K562 (cell line): ENCODE data around the gene NFATC2. TPM values are rescaled to one million over a fixed set of nuclear protein-coding genes. Genes with fewer than 3 reads are reported as not detected.

Source experiments
- ATAC-seq: fragments of 200-7000 bp; cut with Tn5 transposase; 3 replicates; pipeline ENCODE4 v1.9.1; 2020; ENCODE audit warnings: moderate library complexity
- BruUV-seq: library from RNA; stranded (reverse); fragments of 400-500 nt; replicated peaks from 2 replicates; lab custom pipeline; 2021; lab: Mats Ljungman, UMichigan
- CTCF ChIA-PET: fragments of 300-600 bp; formaldehyde crosslinking; extraction: SDS; loops from one replicate; lab custom pipeline; 2021; ENCODE audit warnings: low intra/inter-chr PET ratio; lab: Yijun Ruan, JAX
- POLR2A ChIA-PET: fragments of 300-600, 350-650 bp; sonication (Branson Sonifier 250); formaldehyde crosslinking; extraction: SDS; loops from one replicate; lab custom pipeline; 2021; ENCODE audit warnings: antibody characterized with exemption, inconsistent platforms; lab: Yijun Ruan, JAX
- DNase-seq, 4 experiments: peaks; one replicate each; pipeline versions ENCODE4 v3.0.0 to v3.0.0-alpha.2; 2011 to 2018; ENCODE audit warnings: low spot score in 3 of 4, mixed read lengths in 3 of 4; ENCODE audit errors: extremely low read depth in 1 of 4
- FAIRE-seq: peaks from 2 replicates; lab custom pipeline; 2011; peaks lifted over from hg19 to GRCh38; lab: Jason Lieb, UNC
- H2AFZ ChIP-seq: 2 replicates; pipeline ENCODE4 v1.6.0; 2011; ENCODE audit warnings: low read depth, low read length, control low read depth, inconsistent platforms
- H3K27ac ChIP-seq: fragments of 200-600 bp; 3 replicates; pipeline ENCODE4 v1.8.0; 2011; ENCODE audit warnings: low read depth, mild to moderate bottlenecking, control low read depth, inconsistent platforms, low read length, moderate library complexity, mixed read lengths; ENCODE audit errors: extremely low read depth
- H3K27me3 ChIP-seq, 2 experiments: fragments of 300-600 bp in 1 of 2; 2 replicates in 1 of 2; 3 replicates in 1 of 2; pipeline versions ENCODE4 v1.6.0 to v1.8.0; 2011; ENCODE audit warnings: inconsistent platforms in 2 of 2, low read length in 2 of 2, mild to moderate bottlenecking in 1 of 2, mixed read lengths in 1 of 2, moderate library complexity in 1 of 2; ENCODE audit not compliant: control insufficient read depth in 2 of 2, insufficient read depth in 2 of 2
- H3K36me3 ChIP-seq: fragments of 300-600 bp; 3 replicates; pipeline ENCODE4 v1.8.0; 2011; ENCODE audit warnings: mild to moderate bottlenecking, low read length, inconsistent platforms; ENCODE audit not compliant: control insufficient read depth, insufficient read depth
- H3K4me1 ChIP-seq, 2 experiments: fragments of 200-600 bp in 1 of 2; replicated peaks in 1 of 2; 2 replicates in 1 of 2; 3 replicates in 1 of 2; pipeline versions ENCODE4 v1.5.1 to v1.8.0; 2011; ENCODE audit warnings: inconsistent platforms in 2 of 2, low read length in 2 of 2, mild to moderate bottlenecking in 1 of 2, mixed read lengths in 1 of 2, moderate library complexity in 1 of 2; ENCODE audit not compliant: control insufficient read depth in 2 of 2, insufficient read depth in 2 of 2
- H3K4me2 ChIP-seq: 2 replicates; pipeline ENCODE4 v1.6.1; 2011; ENCODE audit warnings: low read length, control low read depth, inconsistent platforms, mixed read lengths; ENCODE audit not compliant: insufficient read depth
- H3K4me3 ChIP-seq: fragments of 200-600 bp; sonication (generic), shearing (Covaris generic); 2 replicates; pipeline ENCODE4 v1.5.1; 2016; ENCODE audit warnings: control low read depth, inconsistent platforms
- H3K79me2 ChIP-seq: fragments of 200-600 bp; 3 replicates; pipeline ENCODE4 v1.8.0; 2011; ENCODE audit warnings: low read length, inconsistent platforms; ENCODE audit not compliant: control insufficient read depth, insufficient read depth
- H3K9ac ChIP-seq, 2 experiments: 2 replicates each; pipeline versions ENCODE4 v1.6.0 to v1.6.1; 2011; ENCODE audit warnings: low read depth in 2 of 2, low read length in 2 of 2, control low read depth in 1 of 2, inconsistent platforms in 1 of 2, mild to moderate bottlenecking in 1 of 2, mixed read lengths in 1 of 2; ENCODE audit not compliant: insufficient read depth in 1 of 2
- H3K9me1 ChIP-seq: one replicate; pipeline ENCODE4 v1.6.0; 2011; ENCODE audit warnings: inconsistent platforms, mild to moderate bottlenecking, low read length, moderate library complexity; ENCODE audit not compliant: control insufficient read depth, insufficient read depth
- H3K9me3 ChIP-seq: replicated peaks from 2 replicates; pipeline ENCODE4 v1.5.1; 2011; ENCODE audit warnings: low read depth, low read length, inconsistent platforms; ENCODE audit not compliant: control insufficient read depth, insufficient read depth
- H4K20me1 ChIP-seq: replicated peaks from 2 replicates; pipeline ENCODE4 v1.6.1; 2011; ENCODE audit warnings: low read length, inconsistent platforms, mixed read lengths; ENCODE audit not compliant: control insufficient read depth, insufficient read depth
- BRF1 ChIP-seq: IDR thresholded peaks from 3 replicates; pipeline ENCODE4 v1.6.1; 2011; ENCODE audit warnings: borderline replicate concordance, mild to moderate bottlenecking; ENCODE audit not compliant: insufficient read length; ENCODE audit errors: extremely low read depth
- CAMTA2 ChIP-seq: fragments of 250-450 bp; sonication (Bioruptor Pico); conservative IDR thresholded peaks from 2 replicates; pipeline ENCODE4 v1.5.1; 2022
- HLTF ChIP-seq: fragments of 450-650 bp; IDR thresholded peaks from 2 replicates; pipeline ENCODE4 v1.6.1; 2016
- HMG20A ChIP-seq: fragments of 450-650 bp; formaldehyde crosslinking; conservative IDR thresholded peaks from 2 replicates; pipeline ENCODE4 v1.4.0; 2020; ENCODE audit warnings: mild to moderate bottlenecking, mixed read lengths
- MTF1 ChIP-seq: fragments of 250-450 bp; sonication (Bioruptor Pico); IDR thresholded peaks from 2 replicates; pipeline ENCODE4 v1.9.0; 2021; ENCODE audit warnings: moderate library complexity, mild to moderate bottlenecking, inconsistent platforms, borderline replicate concordance
- NR2C1 ChIP-seq, 2 experiments: fragments of 450-650 bp; IDR thresholded peaks; 2 replicates each; pipeline ENCODE4 v1.6.1; 2017; ENCODE audit warnings: mild to moderate bottlenecking in 2 of 2, antibody characterized with exemption in 1 of 2, inconsistent platforms in 1 of 2, missing compliant biosample characterization in 1 of 2, missing genetic modification characterization in 1 of 2
- PCBP2 ChIP-seq: fragments of 200-400 bp; formaldehyde crosslinking; IDR thresholded peaks from 2 replicates; pipeline ENCODE4 v1.6.1; 2018; ENCODE audit warnings: low read length, low read depth, mild to moderate bottlenecking, moderate library complexity; ENCODE audit not compliant: poor library complexity, severe bottlenecking
- SIRT6 ChIP-seq: IDR thresholded peaks from one replicate; pipeline ENCODE4 v1.6.1; 2012; ENCODE audit warnings: low read depth, mild to moderate bottlenecking, control low read depth, inconsistent platforms, low read length, moderate library complexity
- YBX1 ChIP-seq: fragments of 450-650 bp; IDR thresholded peaks from 2 replicates; pipeline ENCODE4 v1.7.1; 2016; ENCODE audit warnings: mild to moderate bottlenecking
- ZNF668 ChIP-seq: fragments of 250-450 bp; sonication (Bioruptor Pico); IDR thresholded peaks from 2 replicates; pipeline ENCODE4 v1.8.0; 2022; ENCODE audit warnings: mild to moderate bottlenecking, inconsistent platforms
- WGBS: fragments of 100-300 bp; shearing (Covaris generic); methylation state at CpG from one replicate; pipeline ENCODE4 v1.1.6; 2016; ENCODE audit warnings: low coverage, mixed read lengths; ENCODE audit not compliant: insufficient coverage; ENCODE audit errors: missing lambda C conversion rate; 5-methylcytosine and 5-hydroxymethylcytosine counted together
- in situ Hi-C: fragments of 300-500 bp; cut with MboI; formaldehyde crosslinking; loops from 4 replicates; pipeline ENCODE4 v1.15.0; 2018; ENCODE audit warnings: inconsistent platforms, mixed read lengths
- intact Hi-C: fragments of 100-400 bp; cut with micrococcal nuclease; formaldehyde crosslinking; loops from 2 replicates; pipeline ENCODE4 v1.14.2; 2022
- polyA plus RNA-seq, 8 experiments: library from polyadenylated mRNA; depleted of rRNA in 4 of 8; stranded (reverse) in 5 of 8; unstranded in 3 of 8; fragments of >200 nt; fragmentation: Nextera tagmentation in 2 of 8; fragmentation: Illumina TruSeq in 1 of 8; extraction: Ambion mirVana in 2 of 8; extraction: Trizol in 1 of 8; gene quantifications; 2 replicates each; pipeline versions ENCODE4 v1.2.1 to v1.2.3, GENCODE V29; 2011 to 2014; ENCODE audit warnings: inconsistent platforms in 1 of 8, missing spikeins in 1 of 8
- total RNA-seq, 7 experiments: library from RNA; depleted of rRNA in 6 of 7; stranded (reverse); fragments of >200 nt in 6 of 7; fragmentation: Illumina TruSeq in 2 of 7; extraction: Trizol in 2 of 7; gene quantifications; 2 replicates each; pipeline versions ENCODE4 v1.2.1 to v1.2.3, GENCODE V29; 2011 to 2021; ENCODE audit warnings: low replicate concordance in 1 of 7
- TF ChIP-seq, protein P1 (sequence below): fragments of 250-450 bp; sonication (Bioruptor Pico); IDR thresholded peaks from 2 replicates; pipeline ENCODE4 v1.8.0; 2021; ENCODE audit warnings: moderate library complexity, mild to moderate bottlenecking, inconsistent platforms

NFATC2 gene
- total and polyA plus RNA-seq, 9 of the 15 experiments (the other 6 are each of a cell fraction or from before 2014, with no cell fraction given): 1.9 to 11.2 (median 3.0) TPM

DNA sequence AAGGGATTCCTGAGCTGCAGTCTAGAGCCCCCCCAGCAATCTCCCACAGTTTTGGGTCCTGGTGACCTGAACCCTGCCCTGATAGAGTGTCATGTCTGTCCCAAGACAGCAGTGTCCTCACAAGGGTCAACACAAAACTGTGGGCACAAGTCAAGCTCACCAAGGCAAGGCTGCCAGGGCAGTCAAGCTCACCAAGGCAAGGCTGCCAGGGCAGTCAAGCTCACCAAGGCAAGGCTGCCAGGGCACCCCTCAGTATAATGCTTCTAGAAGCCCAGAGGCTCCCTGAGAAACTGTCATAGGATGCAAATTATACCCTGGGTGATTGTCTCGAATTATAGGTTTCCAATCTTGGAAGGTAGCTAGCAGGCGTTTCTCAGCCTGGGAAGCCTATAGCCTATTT is 108.5 kb downstream of the NFATC2 start:
- H3K4me3 ChIP-seq: no peak overlapping the region
- no TSS peak for BruUV-seq
- no peak overlapping the region for H3K9ac ChIP-seq
- H3K4me2 ChIP-seq: no peak overlapping the region
- CTCF ChIA-PET: no interaction called here
- ATAC-seq (no peak), FAIRE-seq (no peak)
- H3K27ac ChIP-seq: no peak overlapping the region
- WGBS: 70% methylated on average over 2 of the region's 2 CpGs
- H3K9me1 ChIP-seq: peaks cover 3% of the 10 kb centered on the region
- TF ChIP-seq YBX1 (no peak), PCBP2 (no peak), SIRT6 (no peak), NR2C1 (IDR thresholded peaks at IDR 0.05) (no peak), NR2C1 (tag; IDR thresholded peaks at IDR 0.05) (no peak), MTF1 (CRISPR knock-in tag) (no peak), HMG20A (no peak), BRF1 (no peak), ZNF668 (CRISPR knock-in tag) (no peak), CAMTA2 (CRISPR knock-in tag) (no peak), HLTF (no peak)
- TF ChIP-seq, protein P1, sequence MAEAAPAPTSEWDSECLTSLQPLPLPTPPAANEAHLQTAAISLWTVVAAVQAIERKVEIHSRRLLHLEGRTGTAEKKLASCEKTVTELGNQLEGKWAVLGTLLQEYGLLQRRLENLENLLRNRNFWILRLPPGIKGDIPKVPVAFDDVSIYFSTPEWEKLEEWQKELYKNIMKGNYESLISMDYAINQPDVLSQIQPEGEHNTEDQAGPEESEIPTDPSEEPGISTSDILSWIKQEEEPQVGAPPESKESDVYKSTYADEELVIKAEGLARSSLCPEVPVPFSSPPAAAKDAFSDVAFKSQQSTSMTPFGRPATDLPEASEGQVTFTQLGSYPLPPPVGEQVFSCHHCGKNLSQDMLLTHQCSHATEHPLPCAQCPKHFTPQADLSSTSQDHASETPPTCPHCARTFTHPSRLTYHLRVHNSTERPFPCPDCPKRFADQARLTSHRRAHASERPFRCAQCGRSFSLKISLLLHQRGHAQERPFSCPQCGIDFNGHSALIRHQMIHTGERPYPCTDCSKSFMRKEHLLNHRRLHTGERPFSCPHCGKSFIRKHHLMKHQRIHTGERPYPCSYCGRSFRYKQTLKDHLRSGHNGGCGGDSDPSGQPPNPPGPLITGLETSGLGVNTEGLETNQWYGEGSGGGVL (CRISPR knock-in tag): no peak
- TF ChIP-seq, all 486 proteins: peak for 0
- H3K79me2 ChIP-seq: no peaks in the 10 kb centered on the region
- H2AFZ ChIP-seq: no peak overlapping the region
- peaks cover 48% of the 10 kb centered on the region for H3K36me3 ChIP-seq
- POLR2A ChIA-PET: interaction anchor here (0.8 to 1.8 kb wide), 2 partner anchors 11 to 57 kb away, joined by 3 to 4 read pairs; no protein-coding TSS in a partner anchor
- H3K27me3 ChIP-seq: no peaks in the 10 kb centered on the region
- intact Hi-C loops (no loop called here), in situ Hi-C loops (no loop called here)
- H3K4me1 ChIP-seq: peaks cover 4 to 23% of the 10 kb centered on the region in 2 experiments
- H3K9me3 ChIP-seq: no peaks in the 10 kb centered on the region
- no peaks in the 10 kb centered on the region for H4K20me1 ChIP-seq
- DNase-seq: no peak
